Stimulated activated CD8-positive, alpha-beta memory T cell treated with anti-CD3 and anti-CD28 coated beads, Interleukin-4, amount 100 ng/mL, for 4 hours (primary cell): ENCODE results near the gene C1QTNF5.

Experiments
- DNase-seq, 2 donors: peaks; one replicate each; pipeline ENCODE4 v3.0.0-alpha.2; 2020; ENCODE audit warnings: low read depth in 2 of 2, low spot score in 1 of 2

C1QTNF5 gene

DNA sequence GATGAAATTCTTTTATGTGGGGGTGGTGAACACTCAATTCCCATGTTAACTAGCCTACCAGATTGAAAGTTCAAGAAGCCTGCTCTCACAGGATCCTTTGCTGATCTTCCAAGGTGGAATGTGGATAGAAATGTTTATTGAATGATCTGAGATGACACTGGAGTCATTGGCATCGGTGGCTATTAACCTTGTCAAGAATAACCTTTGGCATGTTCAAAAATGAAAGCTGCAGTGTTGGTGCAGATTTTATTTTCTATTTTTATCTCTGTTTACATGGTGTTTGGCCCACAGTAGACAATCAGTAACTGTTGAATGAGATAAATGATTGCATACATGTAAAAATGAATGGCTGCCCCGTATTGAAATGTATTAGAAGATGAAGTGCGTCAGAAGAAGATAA lies 42.7 kb downstream of the C1QTNF5 start:
- DNase-seq = no peak

DNA sequence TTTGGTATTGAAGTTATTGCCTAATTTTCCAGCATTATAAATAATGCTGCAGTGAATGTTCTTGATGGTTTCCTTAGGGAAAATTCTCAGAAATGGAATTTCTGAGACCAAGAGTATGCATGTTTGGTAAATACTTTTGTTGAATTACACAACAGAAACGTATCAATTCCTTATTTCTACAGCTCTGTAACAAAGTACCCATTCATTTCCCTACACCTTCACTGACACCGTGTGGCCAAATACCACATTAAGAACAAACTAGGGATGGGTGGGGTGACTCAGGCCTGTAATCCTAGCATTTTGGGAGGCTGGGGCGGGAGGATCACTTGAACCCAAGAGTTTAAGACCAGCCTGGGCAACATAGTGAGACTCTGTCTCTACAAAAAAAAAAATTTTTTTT lies 45.5 kb downstream of the C1QTNF5 start:
- DNase-seq = no peak

GRCh38 chr11:119293461-119293860 lies 47.2 kb downstream of the C1QTNF5 start:
- DNase-seq = no peak

- DNase-seq = no peak
Measured at GRCh38 chr11:119290894-119291497, 49.7 kb downstream of the C1QTNF5 start.
